H1 (cell line): Measurements from ENCODE around the gene ARAP3. TPM values are rescaled to one million over a fixed set of nuclear protein-coding genes. Genes with fewer than 3 reads are reported as not detected.
A peak's percentile ranks its signal among the peaks of the same experiment; 100 is the strongest.

Experiments used
- CTCF ChIA-PET: fragments of 300-600 bp; sonication (Branson Sonifier 250); formaldehyde crosslinking; loops from one replicate; lab custom pipeline; 2021; ENCODE audit not compliant: partially characterized antibody; lab: Charles Lee
- POLR2A ChIA-PET: fragments of 300-600 bp; sonication (Branson Sonifier 250); formaldehyde crosslinking; loops from one replicate; lab custom pipeline; 2021; ENCODE audit warnings: inconsistent platforms; ENCODE audit not compliant: partially characterized antibody; lab: Charles Lee
- DNase-seq, 2 experiments: peaks; one replicate each; pipeline versions ENCODE4 v3.0.0 to v3.0.0-alpha.2; 2010 to 2022; ENCODE audit warnings: low spot score in 2 of 2, low read depth in 1 of 2, mixed read lengths in 1 of 2
- FAIRE-seq: peaks from 2 replicates; lab custom pipeline; 2011; peaks lifted over from hg19 to GRCh38; lab: Jason Lieb, UNC
- H2AFZ ChIP-seq: 2 replicates; pipeline ENCODE4 v1.8.1; 2012; ENCODE audit warnings: low read length, inconsistent platforms
- H2AK5ac ChIP-seq: 2 replicates; pipeline ENCODE4 v1.6.1; 2013; ENCODE audit warnings: low read depth, low read length
- H2BK120ac ChIP-seq: replicated peaks from 2 replicates; pipeline ENCODE3; 2013; ENCODE audit warnings: low read depth, low read length, inconsistent platforms
- H2BK12ac ChIP-seq: 2 replicates; pipeline ENCODE4 v1.6.1; 2013; ENCODE audit warnings: low read depth, low read length
- H2BK15ac ChIP-seq: 2 replicates; pipeline ENCODE4 v1.6.1; 2013; ENCODE audit warnings: low read length
- H2BK20ac ChIP-seq: 2 replicates; pipeline ENCODE4 v1.6.1; 2013; ENCODE audit warnings: low read length
- H2BK5ac ChIP-seq: 2 replicates; pipeline ENCODE4 v1.6.1; 2013; ENCODE audit warnings: low read depth, low read length
- H3K14ac ChIP-seq: 2 replicates; pipeline ENCODE4 v1.6.1; 2013; ENCODE audit warnings: inconsistent platforms; ENCODE audit not compliant: insufficient read length
- H3K18ac ChIP-seq: 2 replicates; pipeline ENCODE4 v1.6.1; 2013; ENCODE audit warnings: low read length; ENCODE audit errors: extremely low read depth
- H3K23ac ChIP-seq: 2 replicates; pipeline ENCODE4 v1.6.1; 2013; ENCODE audit warnings: inconsistent platforms; ENCODE audit not compliant: insufficient read length
- H3K23me2 ChIP-seq: 2 replicates; pipeline ENCODE4 v1.6.1; 2013; ENCODE audit warnings: low read depth, low read length
- H3K27ac ChIP-seq: 2 replicates; pipeline ENCODE4 v1.6.1; 2011; ENCODE audit warnings: low read depth, low read length, inconsistent platforms
- H3K27me3 ChIP-seq, 4 experiments: replicated peaks in 1 of 4; 1 replicate in 1 of 4; 2 replicates in 3 of 4; pipeline versions ENCODE4 v1.6.1 to v1.8.1; 2011 to 2013; ENCODE audit warnings: low read length in 3 of 4, mild to moderate bottlenecking in 3 of 4, inconsistent platforms in 2 of 4, mixed read lengths in 2 of 4, moderate library complexity in 1 of 4; ENCODE audit not compliant: control insufficient read depth in 3 of 4, insufficient read depth in 3 of 4; ENCODE audit errors: extremely low read depth in 1 of 4
- H3K36me3 ChIP-seq, 4 experiments: 2 replicates each; pipeline versions ENCODE4 v1.6.1 to v1.8.1; 2011 to 2013; ENCODE audit warnings: mild to moderate bottlenecking in 4 of 4, low read length in 3 of 4, moderate library complexity in 2 of 4, control low read depth in 1 of 4, inconsistent platforms in 1 of 4; ENCODE audit not compliant: insufficient read depth in 4 of 4, control insufficient read depth in 2 of 4
- H3K4ac ChIP-seq: replicated peaks from 2 replicates; pipeline ENCODE3; 2013; ENCODE audit warnings: low read length, low read depth, mixed read lengths, inconsistent platforms; ENCODE audit not compliant: insufficient read length
- H3K4me1 ChIP-seq, 4 experiments: replicated peaks in 1 of 4; 1 replicate in 1 of 4; 2 replicates in 3 of 4; pipeline versions ENCODE4 v1.6.1 to v1.8.1; 2011 to 2013; ENCODE audit warnings: low read length in 3 of 4, inconsistent platforms in 2 of 4, mixed read lengths in 1 of 4; ENCODE audit not compliant: insufficient read depth in 4 of 4, control insufficient read depth in 3 of 4
- H3K4me2 ChIP-seq, 2 experiments: 2 replicates each; pipeline versions ENCODE4 v1.6.1 to v1.8.1; 2011 to 2013; ENCODE audit warnings: low read depth in 2 of 2, low read length in 2 of 2, control low read depth in 1 of 2, inconsistent platforms in 1 of 2, mild to moderate bottlenecking in 1 of 2; ENCODE audit not compliant: insufficient read depth in 1 of 2
- H3K4me3 ChIP-seq, 4 experiments: fragments of 200-600, 300-600 bp in 1 of 4; sonication (generic), shearing (Covaris generic), sonication (Bioruptor Twin) in 1 of 4; 2 replicates each; pipeline versions ENCODE4 v1.5.1 to v1.8.1; 2011 to 2016; ENCODE audit warnings: low read length in 4 of 4, low read depth in 3 of 4, control low read depth in 2 of 4, inconsistent platforms in 2 of 4, mild to moderate bottlenecking in 2 of 4, mixed read lengths in 1 of 4, moderate library complexity in 1 of 4; ENCODE audit not compliant: insufficient read depth in 2 of 4; ENCODE audit errors: extremely low read depth in 1 of 4
- H3K56ac ChIP-seq: replicated peaks from 2 replicates; pipeline ENCODE3; 2013; ENCODE audit warnings: low read depth, mild to moderate bottlenecking, mixed read lengths, low read length, inconsistent platforms; ENCODE audit not compliant: insufficient read length
- H3K79me1 ChIP-seq: 2 replicates; pipeline ENCODE4 v1.6.1; 2013; ENCODE audit warnings: low read depth, low read length, control low read depth
- H3K79me2 ChIP-seq, 2 experiments: 2 replicates each; pipeline versions ENCODE4 v1.6.1 to v1.8.1; 2012 to 2013; ENCODE audit warnings: low read length in 2 of 2, mild to moderate bottlenecking in 2 of 2, inconsistent platforms in 1 of 2; ENCODE audit not compliant: insufficient read depth in 2 of 2, control insufficient read depth in 1 of 2
- H3K9ac ChIP-seq, 4 experiments: replicated peaks in 1 of 4; 1 replicate in 1 of 4; 2 replicates in 3 of 4; pipeline versions ENCODE4 v1.6.1 to v1.8.1; 2011 to 2013; ENCODE audit warnings: low read depth in 3 of 4, low read length in 3 of 4, control low read depth in 2 of 4, mild to moderate bottlenecking in 2 of 4, moderate library complexity in 2 of 4, inconsistent platforms in 1 of 4; ENCODE audit errors: extremely low read depth in 1 of 4
- H3K9me3 ChIP-seq, 2 experiments: 2 replicates each; pipeline versions ENCODE4 v1.6.1 to v1.8.1; 2012 to 2013; ENCODE audit warnings: mild to moderate bottlenecking in 2 of 2, moderate library complexity in 2 of 2, control low read depth in 1 of 2, inconsistent platforms in 1 of 2, low read depth in 1 of 2, low read length in 1 of 2, mixed read lengths in 1 of 2; ENCODE audit not compliant: insufficient read depth in 2 of 2
- H4K20me1 ChIP-seq, 2 experiments: replicated peaks in 1 of 2; 2 replicates each; pipeline versions ENCODE3 to v1.8.1; 2011 to 2013; ENCODE audit warnings: inconsistent platforms in 2 of 2, low read length in 2 of 2, mild to moderate bottlenecking in 1 of 2; ENCODE audit not compliant: insufficient read depth in 2 of 2, control insufficient read depth in 1 of 2
- H4K5ac ChIP-seq: 2 replicates; pipeline ENCODE4 v1.6.1; 2013; ENCODE audit warnings: low read length, low read depth, mixed read lengths, inconsistent platforms; ENCODE audit not compliant: insufficient read length
- H4K8ac ChIP-seq: 2 replicates; pipeline ENCODE4 v1.8.0; 2013; ENCODE audit warnings: mild to moderate bottlenecking, moderate library complexity, low read length, inconsistent platforms; ENCODE audit not compliant: insufficient read depth; ENCODE audit errors: extremely low read depth
- H4K91ac ChIP-seq: replicated peaks from 2 replicates; pipeline ENCODE3; 2013; ENCODE audit warnings: low read length, mixed read lengths, inconsistent platforms; ENCODE audit not compliant: insufficient read length
- CTBP2 ChIP-seq: IDR thresholded peaks from 2 replicates; pipeline ENCODE4 v1.7.0; 2011; ENCODE audit warnings: borderline replicate concordance, mild to moderate bottlenecking, moderate library complexity, mixed read lengths, low read length; ENCODE audit not compliant: insufficient read depth, insufficient read length
- MAFK ChIP-seq: IDR thresholded peaks from 2 replicates; pipeline ENCODE4 v1.6.1; 2012; ENCODE audit warnings: low read depth, mild to moderate bottlenecking, improper control_type of control experiment, low read length
- MAX ChIP-seq: IDR thresholded peaks from 2 replicates; pipeline ENCODE4 v1.6.1; 2012; ENCODE audit warnings: inconsistent platforms
- POLR2AphosphoS5 ChIP-seq: IDR thresholded peaks from 2 replicates; pipeline ENCODE4 v1.6.1; 2011; ENCODE audit warnings: low read depth, low read length
- RFX5 ChIP-seq: IDR thresholded peaks from 2 replicates; pipeline ENCODE4 v1.6.1; 2011; ENCODE audit warnings: low read depth, low read length, improper control_type of control experiment, borderline replicate concordance
- SIN3A ChIP-seq, 2 experiments: IDR thresholded peaks in 1 of 2; conservative IDR thresholded peaks in 1 of 2; 2 replicates each; pipeline ENCODE4 v1.6.1; 2011 to 2012; ENCODE audit warnings: low read length in 2 of 2, improper control_type of control experiment in 1 of 2, low read depth in 1 of 2, mild to moderate bottlenecking in 1 of 2
- SP1 ChIP-seq: IDR thresholded peaks from 2 replicates; pipeline ENCODE4 v1.6.1; 2011; ENCODE audit warnings: low read depth, low read length
- SP4 ChIP-seq: IDR thresholded peaks from 2 replicates; pipeline ENCODE4 v1.6.1; 2012; ENCODE audit warnings: low read length, inconsistent platforms
- SRF ChIP-seq: IDR thresholded peaks from 2 replicates; pipeline ENCODE4 v1.6.1; 2011; ENCODE audit warnings: mild to moderate bottlenecking, low read depth, low read length, moderate library complexity
- SUZ12 ChIP-seq: fragments of 200-600 bp; sonication (generic); IDR thresholded peaks from 2 replicates; pipeline ENCODE4 v1.6.1; 2012; ENCODE audit warnings: mild to moderate bottlenecking, inconsistent platforms, low read length, moderate library complexity, mixed read lengths
- TBP ChIP-seq: IDR thresholded peaks from 2 replicates; pipeline ENCODE4 v1.6.1; 2011; ENCODE audit warnings: low read depth, low read length, improper control_type of control experiment
- YY1 ChIP-seq: IDR thresholded peaks from 2 replicates; pipeline ENCODE4 v1.6.1; 2011; ENCODE audit warnings: low read depth, mild to moderate bottlenecking, low read length
- WGBS, 2 experiments: shearing (Covaris generic) in 1 of 2; methylation state at CpG; one replicate each; pipeline versions ENCODE4 v1.1.6 to v1.1.7; 2013 to 2015; ENCODE audit warnings: low lambda C conversion rate in 2 of 2, mixed read lengths in 2 of 2, inconsistent platforms in 1 of 2, low coverage in 1 of 2, missing lambda C conversion rate in 1 of 2; ENCODE audit not compliant: insufficient replicate concordance in 2 of 2, insufficient coverage in 1 of 2, insufficient read length in 1 of 2; ENCODE audit errors: extremely low coverage in 1 of 2, missing lambda C conversion rate in 1 of 2; 5-methylcytosine and 5-hydroxymethylcytosine counted together
- polyA plus RNA-seq, 7 experiments: library from polyadenylated mRNA; depleted of rRNA in 3 of 7; stranded (reverse) in 5 of 7; unstranded in 2 of 7; fragments of >200 nt in 5 of 7; fragments of 200-250 nt in 2 of 7; gene quantifications; 1 replicate in 5 of 7; 2 replicates in 1 of 7; 4 replicates in 1 of 7; pipeline versions ENCODE4 v1.2.1 to v1.2.3, GENCODE V29; 2011 to 2013; ENCODE audit warnings: missing spikeins in 2 of 7, mixed read lengths in 2 of 7
- total RNA-seq: library from RNA; stranded (reverse); fragmentation: NEBNext Ultra II Directional; extraction: Animal tissue kit (Norgen Biotek cat#: 25700); gene quantifications from 2 replicates; pipeline ENCODE4 v1.2.1, GENCODE V29; 2021

Gene ARAP3
- total and polyA plus RNA-seq, 2 of the 8 experiments (the other 6 are each of a cell fraction or from before 2014, with no cell fraction given) = 14.4 to 48.6 TPM

GRCh38 chr5:141623611-141624010 lies 58.4 kb downstream of the ARAP3 start:
- H3K36me3 ChIP-seq = peaks cover 17 to 57% (median 40%) of the 10 kb centered on the region in 4 experiments; a peak in 7 of 8 replicates
- H3K27me3 ChIP-seq = no peaks in the 10 kb centered on the region
- H3K4me2 ChIP-seq = peak overlapping the region in 1 of 2 experiments; percentile 1; a peak in 2 of 4 replicates
- no peaks in the 10 kb centered on the region for H3K23me2 ChIP-seq
- peaks cover 0 to 1% of the 10 kb centered on the region in 2 experiments for H4K20me1 ChIP-seq
- FAIRE-seq (no peak), DNase-seq (no peak)
- H3K9ac ChIP-seq = peak overlapping the region in 1 of 4 experiments; percentile 3; a peak in 2 of 7 replicates
- H2AK5ac ChIP-seq = no peak overlapping the region
- no peak overlapping the region for H2BK5ac ChIP-seq
- H3K79me2 ChIP-seq = no peaks in the 10 kb centered on the region
- POLR2A ChIA-PET = interaction anchor here (1.0 to 1.4 kb wide), 4 partner anchors 10 to 29 kb away, joined by 3 to 6 read pairs (median 4); no protein-coding TSS in a partner anchor
- WGBS, 2 experiments = 83% methylated on average over 5 of the region's 5 CpGs; no CpG with 5 or more reads in 1 of the 2 experiments
- CTCF ChIA-PET = interaction anchor here (0.8 to 11.4 kb wide), 6 partner anchors 9 to 134 kb away, joined by 3 to 150 read pairs (median 4); no protein-coding TSS in a partner anchor
- no peak overlapping the region for H4K5ac ChIP-seq
- H2BK20ac ChIP-seq = no peak overlapping the region
- no peak overlapping the region for H2BK15ac ChIP-seq
- no peak overlapping the region for H2BK120ac ChIP-seq
- peaks cover 0 to 4% (median 3%) of the 10 kb centered on the region in 4 experiments; a peak in 1 of 7 replicates for H3K4me1 ChIP-seq
- TF ChIP-seq MAX (no peak), RFX5 (no peak), MAFK (no peak), SUZ12 (no peak), SP4 (no peak), POLR2AphosphoS5 (no peak), CTBP2 (no peak), SRF (no peak), SIN3A (conservative IDR thresholded peaks at IDR 0.05 in 1 of 2, IDR thresholded peaks at IDR 0.05 in 1 of 2; ENCODE audit: low read depth in 1 of 2, low read length in 2 of 2) (no peak), YY1 (no peak), TBP (no peak), SP1 (no peak)
- H3K23ac ChIP-seq = no peak overlapping the region
- H3K14ac ChIP-seq = no peak overlapping the region
- H3K56ac ChIP-seq = no peak overlapping the region
- H4K91ac ChIP-seq = no peak overlapping the region
- no peak overlapping the region for H4K8ac ChIP-seq
- H2BK12ac ChIP-seq = no peak overlapping the region
- H3K4me3 ChIP-seq = no peak overlapping the region
- H3K27ac ChIP-seq = no peak overlapping the region
- H3K18ac ChIP-seq = no peak overlapping the region
- H2AFZ ChIP-seq = no peak overlapping the region
- H3K4ac ChIP-seq = no peak overlapping the region
- no peaks in the 10 kb centered on the region for H3K9me3 ChIP-seq
- no peaks in the 10 kb centered on the region for H3K79me1 ChIP-seq
